Subcutaneous abdominal adipose tissue (tissue), 5 donors: ENCODE data around the gene RTN4.
"Not testable (repeated sequence)": the region's sequence is repeated elsewhere in the genome, so short reads cannot be mapped to it uniquely, and the experiment has no call there.

Source experiments
- H3K27ac ChIP-seq: one replicate; pipeline ENCODE4 v1.7.0; 2013; ENCODE audit warnings: low read depth, mild to moderate bottlenecking, inconsistent platforms, low read length, moderate library complexity
- H3K27me3 ChIP-seq, 5 donors: one replicate each; pipeline ENCODE4 v1.7.0; 2013; ENCODE audit warnings: low read length in 5 of 5, inconsistent platforms in 1 of 5; ENCODE audit not compliant: control insufficient read depth in 5 of 5, insufficient read depth in 4 of 5
- H3K36me3 ChIP-seq, 5 donors: one replicate each; pipeline ENCODE4 v1.7.0; 2013; ENCODE audit warnings: low read length in 5 of 5; ENCODE audit not compliant: control insufficient read depth in 5 of 5, insufficient read depth in 5 of 5
- H3K4me1 ChIP-seq, 5 donors: one replicate each; pipeline ENCODE4 v1.7.0; 2013; ENCODE audit warnings: low read length in 5 of 5, mild to moderate bottlenecking in 3 of 5, moderate library complexity in 1 of 5; ENCODE audit not compliant: control insufficient read depth in 5 of 5, insufficient read depth in 5 of 5
- H3K4me3 ChIP-seq, 5 donors: one replicate each; pipeline ENCODE4 v1.7.0; 2013; ENCODE audit warnings: low read length in 5 of 5, low read depth in 1 of 5
- H3K9ac ChIP-seq, 5 donors: one replicate each; pipeline ENCODE4 v1.7.0; 2013; ENCODE audit warnings: low read length in 5 of 5, mild to moderate bottlenecking in 4 of 5, moderate library complexity in 3 of 5
- H3K9me3 ChIP-seq, 5 donors: one replicate each; pipeline ENCODE4 v1.7.0; 2013; ENCODE audit warnings: low read length in 5 of 5; ENCODE audit not compliant: control insufficient read depth in 5 of 5
- donor health status: healthy.
- donor health status: healthy.
- donor health status: healthy.
- donor health status: healthy.
- donor health status: healthy.

RTN4 gene

GRCh38 chr2:55089726-55090125 lies 39.5 kb upstream of the RTN4 start:
- no peak overlapping the region for H3K9ac ChIP-seq
- H3K36me3 ChIP-seq: no peaks in the 10 kb centered on the region
- no peak overlapping the region for H3K4me3 ChIP-seq
- H3K27me3 ChIP-seq: no peaks in the 10 kb centered on the region
- peaks cover 0 to 7% (median 2%) of the 10 kb centered on the region in 5 donors for H3K4me1 ChIP-seq
- no peaks in the 10 kb centered on the region for H3K9me3 ChIP-seq
- H3K27ac ChIP-seq: no peak overlapping the region

- Histone ChIP-seq H3K27me3 (no peaks in the 10 kb centered on the region), H3K9me3 (no peaks in the 10 kb centered on the region), H3K4me1 (peaks cover 2 to 19% (median 13%) of the 10 kb centered on the region in 5 donors), H3K36me3 (no peaks in the 10 kb centered on the region), H3K4me3 (no peak overlapping the region), H3K9ac (no peak overlapping the region), H3K27ac (no peak overlapping the region)
Observed at GRCh38 chr2:55088400-55088799, 38.1 kb upstream of the RTN4 start.

GRCh38 chr2:55087936-55088335 lies 37.7 kb upstream of the RTN4 start:
- H3K36me3 ChIP-seq: no peaks in the 10 kb centered on the region
- H3K4me3 ChIP-seq: no peak overlapping the region
- no peaks in the 10 kb centered on the region for H3K27me3 ChIP-seq
- H3K27ac ChIP-seq: no peak overlapping the region
- peaks cover 2 to 19% (median 15%) of the 10 kb centered on the region in 5 donors for H3K4me1 ChIP-seq
- no peak overlapping the region for H3K9ac ChIP-seq
- H3K9me3 ChIP-seq: no peaks in the 10 kb centered on the region

- Histone ChIP-seq H3K36me3 (no peaks in the 10 kb centered on the region), H3K4me3 (no peak overlapping the region), H3K9ac (no peak overlapping the region), H3K9me3 (no peaks in the 10 kb centered on the region), H3K4me1 (peaks cover 2 to 19% (median 15%) of the 10 kb centered on the region in 5 donors), H3K27ac (no peak overlapping the region), H3K27me3 (no peaks in the 10 kb centered on the region)
Observed at GRCh38 chr2:55087501-55087900, 37.2 kb upstream of the RTN4 start.

- Histone ChIP-seq H3K27me3 (no peaks in the 10 kb centered on the region), H3K9ac (no peak overlapping the region), H3K4me1 (peaks cover 2 to 19% (median 15%) of the 10 kb centered on the region in 5 donors), H3K4me3 (no peak overlapping the region), H3K27ac (no peak overlapping the region), H3K9me3 (no peaks in the 10 kb centered on the region), H3K36me3 (no peaks in the 10 kb centered on the region)
Observed at GRCh38 chr2:55085113-55086040, 35.1 kb upstream of the RTN4 start.

GRCh38 chr2:55084641-55085040 lies 34.4 kb upstream of the RTN4 start:
- Histone ChIP-seq H3K9me3 (peaks cover 0 to 2% (median 0%) of the 10 kb centered on the region in 5 donors), H3K9ac (no peak overlapping the region), H3K27me3 (no peaks in the 10 kb centered on the region), H3K4me1 (peaks cover 2 to 19% (median 15%) of the 10 kb centered on the region in 5 donors), H3K4me3 (no peak overlapping the region), H3K36me3 (no peaks in the 10 kb centered on the region), H3K27ac (no peak overlapping the region)

GRCh38 chr2:55080204-55080738 lies 30.0 kb upstream of the RTN4 start:
- no peaks in the 10 kb centered on the region for H3K27me3 ChIP-seq
- peaks cover 0 to 2% (median 0%) of the 10 kb centered on the region in 5 donors for H3K9me3 ChIP-seq
- H3K4me3 ChIP-seq: no peak overlapping the region
- H3K4me1 ChIP-seq: peaks cover 2 to 19% (median 14%) of the 10 kb centered on the region in 5 donors
- no peak overlapping the region for H3K9ac ChIP-seq
- no peaks in the 10 kb centered on the region for H3K36me3 ChIP-seq
- H3K27ac ChIP-seq: no peak overlapping the region

- Histone ChIP-seq H3K9me3 (peaks cover 0 to 2% (median 0%) of the 10 kb centered on the region in 5 donors), H3K27me3 (no peaks in the 10 kb centered on the region), H3K4me1 (peaks cover 0 to 11% (median 4%) of the 10 kb centered on the region in 5 donors), H3K9ac (no peak overlapping the region), H3K36me3 (no peaks in the 10 kb centered on the region), H3K27ac (no peak overlapping the region), H3K4me3 (no peak overlapping the region)
Observed at GRCh38 chr2:55078956-55079355, 28.7 kb upstream of the RTN4 start.

- peaks cover 0 to 2% (median 0%) of the 10 kb centered on the region in 5 donors for H3K9me3 ChIP-seq
- H3K27ac ChIP-seq: no peak overlapping the region
- H3K9ac ChIP-seq: no peak overlapping the region
- H3K27me3 ChIP-seq: no peaks in the 10 kb centered on the region
- H3K4me3 ChIP-seq: no peak overlapping the region
- peaks cover 0 to 6% (median 0%) of the 10 kb centered on the region in 5 donors for H3K4me1 ChIP-seq
- H3K36me3 ChIP-seq: no peaks in the 10 kb centered on the region
Observed at GRCh38 chr2:55076721-55077120, 26.5 kb upstream of the RTN4 start.

- H3K36me3 ChIP-seq, H3K9me3 ChIP-seq, H3K4me3 ChIP-seq, H3K27me3 ChIP-seq, H3K9ac ChIP-seq, H3K27ac ChIP-seq, H3K4me1 ChIP-seq: not testable (repeated sequence)
Observed at GRCh38 chr2:55076019-55076418, 25.8 kb upstream of the RTN4 start.
